ENCODE measurements around the gene CFAP300. TPM values are rescaled to one million over a fixed set of nuclear protein-coding genes. Genes with fewer than 3 reads are reported as not detected.

The CFAP300 gene
- 1.5 and 3.3 TPM in 2 replicates for total RNA-seq

GRCh38 chr11:102047305-102047924 lies at the start of gene CFAP300:
Gene CFAP300 (plus strand): TSS chr11:102047437. CDS start chr11:102047471, 34 bp downstream.

GRCh38 chr11:102109896-102110760 lies 62.9 kb downstream of the CFAP300 start, which contains the start of gene YAP1:
Gene YAP1 (plus strand): TSS chr11:102110447. CDS start chr11:102110849, 402 bp downstream.

Other genes starting within 250 kb of the CFAP300 start
- 0.89 and 1.3 TPM in 2 replicates for gene CEP126, start 132.4 kb upstream of the CFAP300 start, total RNA-seq
- gene ANGPTL5, start 130.9 kb upstream of the CFAP300 start, total RNA-seq, result not detected in 2 replicates
- 98.7 and 112 TPM in 2 replicates for gene YAP1, start 63.0 kb downstream of the CFAP300 start, total RNA-seq

Measured in bronchus fibroblast of lung (primary cell).